MM.1S (cell line): Measurements from ENCODE around the gene FMN1.

Experiments
- DNase-seq: peaks from one replicate; pipeline ENCODE4 v3.0.0-alpha.2; 2015
- H2AFZ ChIP-seq: fragments of 300-600 bp; sonication (generic); 2 replicates; pipeline ENCODE4 v1.6.0; 2016; ENCODE audit warnings: antibody characterized with exemption, low read length
- H3F3A ChIP-seq: fragments of 300-600 bp; sonication (generic); 2 replicates; pipeline ENCODE4 v1.6.1; 2016; ENCODE audit warnings: mild to moderate bottlenecking, antibody characterized with exemption, low read length, moderate library complexity, mixed read lengths; ENCODE audit not compliant: insufficient read depth
- H3K27ac ChIP-seq: fragments of 300-600 bp; sonication (generic); 2 replicates; pipeline ENCODE4 v1.5.1; 2016; ENCODE audit warnings: mild to moderate bottlenecking, low read length
- H3K27me3 ChIP-seq: fragments of 300-600 bp; sonication (generic); replicated peaks from 2 replicates; pipeline ENCODE4 v1.6.0; 2016; ENCODE audit warnings: low read length; ENCODE audit not compliant: insufficient read depth
- H3K36me3 ChIP-seq: fragments of 300-600 bp; sonication (generic); replicated peaks from 2 replicates; pipeline ENCODE4 v1.6.1; 2016; ENCODE audit warnings: mild to moderate bottlenecking, low read length, mixed read lengths; ENCODE audit not compliant: insufficient read depth
- H3K4me1 ChIP-seq: fragments of 300-600 bp; sonication (generic); 2 replicates; pipeline ENCODE4 v1.6.1; 2016; ENCODE audit warnings: low read length, mixed read lengths
- H3K4me2 ChIP-seq: fragments of 300-600 bp; sonication (generic); 2 replicates; pipeline ENCODE4 v1.6.0; 2016; ENCODE audit warnings: low read depth, low read length
- H3K4me3 ChIP-seq: fragments of 300-600 bp; sonication (generic); 2 replicates; pipeline ENCODE4 v1.5.1; 2016; ENCODE audit warnings: low read length, mixed read lengths
- H3K79me2 ChIP-seq: fragments of 300-600 bp; sonication (generic); 2 replicates; pipeline ENCODE4 v1.6.1; 2016; ENCODE audit warnings: mixed run types, low read length, mixed read lengths
- H3K9ac ChIP-seq: fragments of 300-600 bp; sonication (generic); 2 replicates; pipeline ENCODE4 v1.6.1; 2016; ENCODE audit warnings: low read length, mixed read lengths
- H3K9me2 ChIP-seq: fragments of 300-600 bp; sonication (generic); replicated peaks from 2 replicates; pipeline ENCODE4 v1.6.1; 2016; ENCODE audit warnings: mild to moderate bottlenecking, low read length, mixed read lengths; ENCODE audit not compliant: insufficient read depth
- H3K9me3 ChIP-seq: fragments of 300-600 bp; sonication (generic); replicated peaks from 2 replicates; pipeline ENCODE4 v1.6.1; 2016; ENCODE audit warnings: mild to moderate bottlenecking, low read length, mixed read lengths; ENCODE audit not compliant: insufficient read depth
- H4K20me1 ChIP-seq: fragments of 300-600 bp; sonication (generic); 2 replicates; pipeline ENCODE4 v1.6.1; 2016; ENCODE audit warnings: mild to moderate bottlenecking, low read length, moderate library complexity, mixed read lengths; ENCODE audit not compliant: insufficient read depth
- CTCF ChIP-seq: fragments of 300-600 bp; sonication (generic); IDR thresholded peaks from 2 replicates; pipeline ENCODE4 v1.5.1; 2016; ENCODE audit warnings: antibody characterized with exemption, low read length, mixed read lengths
- EZH2 ChIP-seq: fragments of 300-600 bp; sonication (generic); optimal IDR thresholded peaks from 2 replicates; pipeline ENCODE3; 2017; ENCODE audit warnings: low read depth, mild to moderate bottlenecking, antibody characterized with exemption, low read length, mixed read lengths
- EZH2phosphoT487 ChIP-seq: fragments of 300-600 bp; sonication (generic); IDR thresholded peaks from 2 replicates; pipeline ENCODE4 v1.6.1; 2018; ENCODE audit warnings: antibody characterized with exemption, low read length

The FMN1 gene

DNA sequence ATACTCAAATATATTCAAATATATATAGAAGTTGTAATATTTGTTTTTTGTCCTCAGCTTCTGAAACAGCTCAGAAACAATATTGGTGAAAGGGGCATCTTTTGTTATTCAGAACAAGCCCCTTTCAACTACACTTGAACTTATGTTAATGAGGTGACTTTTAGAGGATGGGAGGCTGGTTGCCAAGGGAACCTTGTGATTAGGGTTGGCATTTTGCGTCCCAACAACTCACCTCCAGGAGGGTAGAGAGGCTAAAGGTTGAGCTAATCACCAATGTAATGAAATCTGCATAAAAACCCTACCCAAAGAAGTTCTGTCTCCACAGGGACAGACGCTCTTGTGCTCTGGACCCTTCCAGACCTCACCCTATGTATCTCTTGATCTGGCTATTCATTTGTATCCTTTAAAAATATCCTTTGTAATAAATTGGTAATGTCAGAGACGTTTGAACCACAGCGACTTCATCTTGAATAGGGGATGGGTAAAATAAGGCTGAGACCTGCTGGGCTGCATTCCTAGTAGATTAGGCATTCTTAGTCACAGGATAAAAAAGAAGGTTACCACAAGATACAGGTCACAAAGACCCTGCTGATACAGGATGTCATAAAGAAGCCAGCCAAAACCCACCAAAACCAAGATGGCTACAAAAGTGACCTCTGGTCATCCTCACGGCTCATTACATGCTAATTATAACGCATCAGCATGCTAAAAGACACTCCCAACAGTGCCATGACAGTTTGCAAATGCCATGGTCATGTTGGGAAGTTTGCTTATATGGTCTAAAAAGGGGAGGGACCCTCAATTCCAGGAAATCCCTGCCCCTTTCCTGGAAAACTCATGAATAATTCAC, 111.1 kb downstream of the FMN1 start:
- DNase-seq = no peak
- Histone ChIP-seq H3K4me2 (no peak overlapping the region), H3K27me3 (no peaks in the 10 kb centered on the region), H3F3A (no peaks in the 10 kb centered on the region), H3K4me1 (no peaks in the 10 kb centered on the region), H3K9me2 (no peaks in the 10 kb centered on the region), H3K9me3 (no peaks in the 10 kb centered on the region), H3K4me3 (no peak overlapping the region), H3K9ac (no peak overlapping the region), H2AFZ (no peak overlapping the region), H4K20me1 (no peaks in the 10 kb centered on the region), H3K27ac (no peak overlapping the region), H3K79me2 (no peaks in the 10 kb centered on the region), H3K36me3 (no peaks in the 10 kb centered on the region)
- TF ChIP-seq CTCF = no peak
- TF ChIP-seq EZH2phosphoT487 = no peak
- TF ChIP-seq EZH2 = no peak

GRCh38 chr15:33080006-33080405, 114.5 kb downstream of the FMN1 start:
- TF ChIP-seq EZH2phosphoT487 = no peak
- TF ChIP-seq CTCF = no peak
- no peak for TF ChIP-seq EZH2
- H2AFZ ChIP-seq = no peak overlapping the region
- no peak overlapping the region for H3K4me3 ChIP-seq
- no peaks in the 10 kb centered on the region for H3K79me2 ChIP-seq
- H3K4me1 ChIP-seq = 0 out of 2 replicates have a peak, but pooled peaks cover 3% of the 10 kb centered on the region
- H3K36me3 ChIP-seq = no peaks in the 10 kb centered on the region
- H4K20me1 ChIP-seq = no peaks in the 10 kb centered on the region
- no peak for DNase-seq
- H3K4me2 ChIP-seq = no peak overlapping the region
- H3K27me3 ChIP-seq = no peaks in the 10 kb centered on the region
- no peaks in the 10 kb centered on the region; the same call in 1 of the 2 replicates for H3F3A ChIP-seq
- no peaks in the 10 kb centered on the region for H3K9me3 ChIP-seq
- H3K9ac ChIP-seq = no peak overlapping the region
- no peak overlapping the region for H3K27ac ChIP-seq
- H3K9me2 ChIP-seq = no peaks in the 10 kb centered on the region

- no peak overlapping the region for H3K4me3 ChIP-seq
- H3K9me3 ChIP-seq = no peaks in the 10 kb centered on the region
- no peaks in the 10 kb centered on the region for H4K20me1 ChIP-seq
- no peaks in the 10 kb centered on the region for H3K9me2 ChIP-seq
- H2AFZ ChIP-seq = no peak overlapping the region
- no peak overlapping the region for H3K4me2 ChIP-seq
- 0 out of 2 replicates have a peak, but pooled peaks cover 3% of the 10 kb centered on the region for H3K4me1 ChIP-seq
- no peak for DNase-seq
- no peaks in the 10 kb centered on the region for H3K36me3 ChIP-seq
- H3K9ac ChIP-seq = no peak overlapping the region
- H3K27ac ChIP-seq = no peak overlapping the region
- H3F3A ChIP-seq = no peaks in the 10 kb centered on the region; the same call in 1 of the 2 replicates
- no peaks in the 10 kb centered on the region for H3K79me2 ChIP-seq
- no peak for TF ChIP-seq EZH2
- no peak for TF ChIP-seq EZH2phosphoT487
- TF ChIP-seq CTCF = no peak
- H3K27me3 ChIP-seq = no peaks in the 10 kb centered on the region
Measured at GRCh38 chr15:33078607-33079006, 115.9 kb downstream of the FMN1 start.
